PC-3 (cell line): Measurements from ENCODE around the gene PTOV1. TPM values are rescaled to one million over a fixed set of nuclear protein-coding genes. Genes with fewer than 3 reads are reported as not detected.

Experiments
- ATAC-seq: fragments of 200-7000 bp; cut with Tn5 transposase; 2 replicates; pipeline ENCODE4 v1.9.1; 2020; ENCODE audit warnings: mild to moderate bottlenecking, moderate library complexity
- BruUV-seq: library from RNA; stranded (reverse); fragments of 400-500 nt; replicated peaks from 2 replicates; lab custom pipeline; 2021; lab: Mats Ljungman, UMichigan
- CTCF ChIA-PET: fragments of 300-600 bp; sonication (Branson Sonifier 250); formaldehyde crosslinking; loops from one replicate; lab custom pipeline; 2022; ENCODE audit warnings: antibody characterized with exemption; lab: Charles Lee
- POLR2A ChIA-PET: fragments of 300-600 bp; sonication (Branson Sonifier 250); formaldehyde crosslinking; loops from one replicate; lab custom pipeline; 2022; ENCODE audit warnings: antibody characterized with exemption; ENCODE audit not compliant: unreplicated experiment; lab: Charles Lee
- DNase-seq: peaks from one replicate; pipeline ENCODE4 v3.0.0-alpha.2; 2015
- H2AFZ ChIP-seq: fragments of 300-600 bp; sonication (generic); 2 replicates; pipeline ENCODE4 v1.6.0; 2016; ENCODE audit warnings: antibody characterized with exemption, low read length
- H3F3A ChIP-seq: fragments of 300-600 bp; sonication (generic); one replicate; pipeline ENCODE4 v1.6.0; 2017; ENCODE audit warnings: antibody characterized with exemption, low read length, control low read depth, mild to moderate bottlenecking; ENCODE audit not compliant: unreplicated experiment
- H3K27ac ChIP-seq: fragments of 300-600 bp; sonication (generic); 2 replicates; pipeline ENCODE4 v1.5.1; 2016; ENCODE audit warnings: mild to moderate bottlenecking, low read length
- H3K27me3 ChIP-seq: fragments of 300-600 bp; sonication (generic); 2 replicates; pipeline ENCODE4 v1.6.1; 2016; ENCODE audit warnings: low read length, mixed read lengths
- H3K36me3 ChIP-seq: fragments of 300-600 bp; sonication (generic); 2 replicates; pipeline ENCODE4 v1.6.1; 2016; ENCODE audit warnings: low read depth, mixed run types, low read length, mixed read lengths
- H3K4me1 ChIP-seq: fragments of 300-600 bp; sonication (generic); 2 replicates; pipeline ENCODE4 v1.5.1; 2016; ENCODE audit warnings: low read length; ENCODE audit not compliant: insufficient read depth
- H3K4me2 ChIP-seq: fragments of 300-600 bp; sonication (generic); 2 replicates; pipeline ENCODE4 v1.6.0; 2016; ENCODE audit warnings: low read length
- H3K4me3 ChIP-seq: fragments of 300-600 bp; sonication (generic); 2 replicates; pipeline ENCODE4 v1.5.1; 2016; ENCODE audit warnings: mild to moderate bottlenecking, low read length, mixed read lengths
- H3K79me2 ChIP-seq: fragments of 300-600 bp; sonication (generic); 2 replicates; pipeline ENCODE4 v1.6.1; 2017; ENCODE audit warnings: low read length, mixed read lengths
- H3K9ac ChIP-seq: fragments of 300-600 bp; sonication (generic); 2 replicates; pipeline ENCODE4 v1.6.0; 2016; ENCODE audit warnings: mild to moderate bottlenecking, low read length
- H3K9me2 ChIP-seq: fragments of 300-600 bp; sonication (generic); replicated peaks from 2 replicates; pipeline ENCODE4 v1.6.1; 2016; ENCODE audit warnings: mixed run types, low read length, mixed read lengths
- H3K9me3 ChIP-seq: fragments of 300-600 bp; sonication (generic); 2 replicates; pipeline ENCODE4 v1.6.1; 2016; ENCODE audit warnings: low read length, mixed read lengths
- H4K20me1 ChIP-seq: fragments of 300-600 bp; sonication (generic); 2 replicates; pipeline ENCODE4 v1.6.1; 2016; ENCODE audit warnings: low read length, mixed read lengths
- EZH2 ChIP-seq: fragments of 300-600 bp; sonication (generic); IDR thresholded peaks from one replicate; pipeline ENCODE4 v1.6.1; 2017; ENCODE audit warnings: antibody characterized with exemption, mild to moderate bottlenecking, low read length; ENCODE audit not compliant: unreplicated experiment
- EZH2phosphoT487 ChIP-seq: fragments of 300-600 bp; sonication (generic); IDR thresholded peaks from 2 replicates; pipeline ENCODE4 v1.6.1; 2018; ENCODE audit warnings: mild to moderate bottlenecking, antibody characterized with exemption, low read length, borderline replicate concordance
- intact Hi-C: fragments of 100-400 bp; cut with micrococcal nuclease; formaldehyde crosslinking; loops from 2 replicates; pipeline ENCODE4 v1.9.0; 2023
- total RNA-seq: library from RNA; depleted of rRNA; stranded (reverse); fragments of >200 nt; gene quantifications from 2 replicates; pipeline ENCODE4 v1.2.3, GENCODE V29; 2014
- TF ChIP-seq, protein P1 (sequence below): fragments of 300-600 bp; sonication (generic); conservative IDR thresholded peaks from 2 replicates; pipeline ENCODE4 v1.5.1; 2017; ENCODE audit warnings: antibody characterized with exemption, low read depth, mild to moderate bottlenecking, low read length

PTOV1 gene
- total RNA-seq, 1 experiment from 2014 or later = 148 TPM

DNA sequence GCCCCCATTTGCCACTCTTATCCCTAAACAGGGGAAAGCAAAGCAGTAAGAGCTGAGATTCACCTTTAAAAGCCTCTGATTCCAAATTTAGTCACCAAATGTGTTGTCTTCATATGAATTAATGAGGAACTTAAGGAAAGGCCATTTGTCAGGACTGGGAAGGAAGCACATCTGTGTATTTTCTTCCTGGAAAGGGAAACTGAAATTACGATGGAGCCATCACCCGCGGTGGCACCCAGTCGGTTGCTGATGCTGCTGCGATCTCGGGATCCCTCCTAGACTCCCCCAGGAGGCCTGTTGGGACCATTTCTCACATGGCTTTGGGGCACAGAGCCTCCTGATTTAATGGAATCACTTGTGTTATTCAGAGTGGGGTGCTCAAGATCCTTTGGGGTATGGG, 53.2 kb downstream of the PTOV1 start:
- intact Hi-C loops = no loop called here
- no peaks in the 10 kb centered on the region for H3K27me3 ChIP-seq
- POLR2A ChIA-PET = no interaction called here
- CTCF ChIA-PET = no interaction called here
- no peak overlapping the region for H3K9ac ChIP-seq
- no TSS peak for BruUV-seq
- DNase-seq (no peak), ATAC-seq (no peak)
- H3K36me3 ChIP-seq = peaks cover 22% of the 10 kb centered on the region
- H2AFZ ChIP-seq = no peak overlapping the region
- no peak overlapping the region for H3K4me2 ChIP-seq
- H3K79me2 ChIP-seq = no peaks in the 10 kb centered on the region
- no peaks in the 10 kb centered on the region for H3F3A ChIP-seq
- H3K27ac ChIP-seq = no peak overlapping the region
- no peaks in the 10 kb centered on the region for H3K4me1 ChIP-seq
- no peaks in the 10 kb centered on the region for H3K9me3 ChIP-seq
- TF ChIP-seq EZH2phosphoT487 = no peak
- TF ChIP-seq, protein P1, sequence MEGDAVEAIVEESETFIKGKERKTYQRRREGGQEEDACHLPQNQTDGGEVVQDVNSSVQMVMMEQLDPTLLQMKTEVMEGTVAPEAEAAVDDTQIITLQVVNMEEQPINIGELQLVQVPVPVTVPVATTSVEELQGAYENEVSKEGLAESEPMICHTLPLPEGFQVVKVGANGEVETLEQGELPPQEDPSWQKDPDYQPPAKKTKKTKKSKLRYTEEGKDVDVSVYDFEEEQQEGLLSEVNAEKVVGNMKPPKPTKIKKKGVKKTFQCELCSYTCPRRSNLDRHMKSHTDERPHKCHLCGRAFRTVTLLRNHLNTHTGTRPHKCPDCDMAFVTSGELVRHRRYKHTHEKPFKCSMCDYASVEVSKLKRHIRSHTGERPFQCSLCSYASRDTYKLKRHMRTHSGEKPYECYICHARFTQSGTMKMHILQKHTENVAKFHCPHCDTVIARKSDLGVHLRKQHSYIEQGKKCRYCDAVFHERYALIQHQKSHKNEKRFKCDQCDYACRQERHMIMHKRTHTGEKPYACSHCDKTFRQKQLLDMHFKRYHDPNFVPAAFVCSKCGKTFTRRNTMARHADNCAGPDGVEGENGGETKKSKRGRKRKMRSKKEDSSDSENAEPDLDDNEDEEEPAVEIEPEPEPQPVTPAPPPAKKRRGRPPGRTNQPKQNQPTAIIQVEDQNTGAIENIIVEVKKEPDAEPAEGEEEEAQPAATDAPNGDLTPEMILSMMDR = no peak
- no peak for TF ChIP-seq EZH2
- peaks cover 24% of the 10 kb centered on the region for H4K20me1 ChIP-seq
- no peak overlapping the region for H3K4me3 ChIP-seq
- no peaks in the 10 kb centered on the region for H3K9me2 ChIP-seq

DNA sequence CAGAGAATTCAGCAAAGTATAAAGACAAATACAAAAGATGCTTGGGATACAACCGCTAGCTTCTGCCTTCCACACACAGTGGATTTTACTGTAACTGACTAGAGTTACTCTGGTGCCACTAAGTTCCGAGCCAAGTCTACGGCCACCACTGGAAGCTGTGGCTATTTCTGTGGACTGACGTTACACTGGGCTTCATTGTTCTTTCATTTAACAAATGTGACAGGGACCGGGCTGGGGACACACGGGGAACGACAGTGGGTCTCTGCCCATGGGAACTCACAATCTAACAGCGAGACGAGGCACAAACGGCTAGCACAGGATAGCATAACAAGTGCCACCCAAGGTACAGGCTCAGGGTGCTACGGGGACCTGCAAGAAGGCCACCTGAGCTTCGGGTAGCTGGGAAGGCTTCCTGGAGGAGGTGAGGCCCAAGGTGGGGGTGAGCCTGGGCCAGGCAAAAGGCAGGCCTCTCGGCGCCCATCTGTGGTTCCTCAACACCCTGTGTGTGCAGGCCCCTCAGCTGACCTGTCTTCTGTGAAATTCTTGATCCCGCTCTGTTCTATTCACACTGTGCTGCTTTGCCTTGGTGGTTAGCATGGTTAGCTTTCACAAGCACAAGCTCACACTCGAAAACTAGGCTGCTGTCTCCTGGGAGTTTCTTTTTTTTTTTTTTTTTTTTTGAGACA, 56.1 kb downstream of the PTOV1 start:
- H3F3A ChIP-seq = no peaks in the 10 kb centered on the region
- POLR2A ChIA-PET = interaction anchor here (0.6 kb wide), 1 partner anchor 705 kb away, joined by 6 read pairs; no protein-coding TSS in a partner anchor
- no peak overlapping the region for H3K9ac ChIP-seq
- ATAC-seq (no peak), DNase-seq (no peak)
- H3K27ac ChIP-seq = no peak overlapping the region
- TF ChIP-seq, protein P1 = no peak
- TF ChIP-seq EZH2phosphoT487 = no peak
- no peaks in the 10 kb centered on the region for H3K4me1 ChIP-seq
- peaks cover 39% of the 10 kb centered on the region for H3K36me3 ChIP-seq
- intact Hi-C loops = no loop called here
- CTCF ChIA-PET = no interaction called here
- H2AFZ ChIP-seq = no peak overlapping the region
- no peak overlapping the region for H3K4me2 ChIP-seq
- H3K79me2 ChIP-seq = no peaks in the 10 kb centered on the region
- no peak overlapping the region for H3K4me3 ChIP-seq
- no peaks in the 10 kb centered on the region for H3K9me2 ChIP-seq
- no peaks in the 10 kb centered on the region for H3K27me3 ChIP-seq
- H4K20me1 ChIP-seq = peaks cover 28% of the 10 kb centered on the region
- no peaks in the 10 kb centered on the region for H3K9me3 ChIP-seq
- TSS peak; percentile 33 for BruUV-seq

DNA sequence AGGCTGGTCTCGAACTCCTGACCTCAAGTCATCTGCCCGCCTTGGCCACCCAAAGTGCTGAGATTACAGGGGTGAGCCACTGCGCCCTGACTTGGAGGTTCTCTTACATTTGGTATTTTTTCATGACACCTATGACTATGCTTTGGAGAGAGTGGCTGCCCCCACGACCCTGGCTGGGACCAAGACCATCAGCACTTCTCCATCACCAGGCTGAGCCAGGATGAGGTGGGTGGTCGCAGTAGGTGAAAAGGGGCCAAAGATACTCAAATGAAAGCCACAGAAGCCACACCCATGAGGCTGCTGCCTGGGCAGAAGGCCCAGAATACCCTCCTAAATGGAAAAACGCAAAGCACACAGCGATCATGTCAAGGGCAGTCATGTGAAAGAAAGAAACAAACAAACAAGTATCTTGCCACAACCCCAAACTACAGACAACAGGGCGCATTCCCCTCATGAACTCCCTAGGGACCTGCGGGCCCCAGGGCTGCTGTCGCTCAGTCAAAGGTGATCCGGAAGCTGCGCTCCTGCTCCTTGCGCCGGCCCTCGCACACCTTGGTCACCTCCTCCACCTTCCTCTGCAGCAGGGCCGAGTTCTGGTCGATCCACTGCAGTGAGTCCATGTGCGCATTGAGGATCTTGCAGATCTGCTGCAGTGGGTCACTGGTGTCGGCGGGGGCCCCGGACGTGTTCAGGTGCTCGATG, 56.9 kb downstream of the PTOV1 start:
- no TSS peak for BruUV-seq
- H2AFZ ChIP-seq = no peak overlapping the region
- intact Hi-C loops = no loop called here
- TF ChIP-seq, protein P1 = no peak
- TF ChIP-seq EZH2 (no peak), EZH2phosphoT487 (no peak)
- H3K36me3 ChIP-seq = peaks cover 46% of the 10 kb centered on the region
- no peak overlapping the region for H3K27ac ChIP-seq
- H3F3A ChIP-seq = no peaks in the 10 kb centered on the region
- H3K9ac ChIP-seq = no peak overlapping the region
- no peak for DNase-seq
- peaks cover 28% of the 10 kb centered on the region for H4K20me1 ChIP-seq
- H3K4me3 ChIP-seq = no peak overlapping the region
- POLR2A ChIA-PET = no interaction called here
- ATAC-seq = no peak
- H3K79me2 ChIP-seq = no peaks in the 10 kb centered on the region; the same call in 1 of the 2 replicates
- no peaks in the 10 kb centered on the region for H3K27me3 ChIP-seq
- H3K9me3 ChIP-seq = no peaks in the 10 kb centered on the region
- CTCF ChIA-PET = no interaction called here
- no peaks in the 10 kb centered on the region for H3K9me2 ChIP-seq
- H3K4me2 ChIP-seq = no peak overlapping the region
- H3K4me1 ChIP-seq = no peaks in the 10 kb centered on the region
